H1 (cell line): ENCODE data around the gene ILF3. TPM values are rescaled to one million over a fixed set of nuclear protein-coding genes. Genes with fewer than 3 reads are reported as not detected.

Experiments used
- BACH1 ChIP-seq: IDR thresholded peaks from 2 replicates; pipeline ENCODE4 v1.6.1; 2012; ENCODE audit warnings: low read length, improper control_type of control experiment
- BCL11A ChIP-seq, 2 experiments: IDR thresholded peaks; one replicate each; pipeline ENCODE4 v1.6.1; 2011; ENCODE audit warnings: low read depth in 2 of 2, low read length in 2 of 2, mild to moderate bottlenecking in 2 of 2
- CBX5 ChIP-seq: fragments of 300-800, 300-1000 bp; sonication (generic); IDR thresholded peaks from 2 replicates; pipeline ENCODE4 v1.7.1; 2016; ENCODE audit warnings: antibody characterized with exemption, low read length, low read depth
- CEBPB ChIP-seq: IDR thresholded peaks from 2 replicates; pipeline ENCODE4 v1.6.1; 2012; ENCODE audit warnings: low read depth, low read length
- CHD2 ChIP-seq: IDR thresholded peaks from 2 replicates; pipeline ENCODE4 v1.6.1; 2012; ENCODE audit warnings: low read length, improper control_type of control experiment
- CREB1 ChIP-seq: IDR thresholded peaks from 2 replicates; pipeline ENCODE4 v1.6.1; 2012; ENCODE audit warnings: inconsistent platforms
- CTBP2 ChIP-seq: IDR thresholded peaks from 2 replicates; pipeline ENCODE4 v1.7.0; 2011; ENCODE audit warnings: borderline replicate concordance, mild to moderate bottlenecking, moderate library complexity, mixed read lengths, low read length; ENCODE audit not compliant: insufficient read depth, insufficient read length
- FOSL1 ChIP-seq: IDR thresholded peaks from 2 replicates; pipeline ENCODE4 v1.6.1; 2011; ENCODE audit warnings: mild to moderate bottlenecking, low read depth, low read length, moderate library complexity; ENCODE audit not compliant: insufficient read depth
- GABPA ChIP-seq: IDR thresholded peaks from 2 replicates; pipeline ENCODE4 v1.6.1; 2011; ENCODE audit warnings: mild to moderate bottlenecking, low read length, moderate library complexity, borderline replicate concordance; ENCODE audit not compliant: insufficient read depth
- KDM1A ChIP-seq: fragments of 200-600, 300-600 bp; sonication (generic); IDR thresholded peaks from 2 replicates; pipeline ENCODE4 v1.7.1; 2016; ENCODE audit warnings: mild to moderate bottlenecking, low read length, borderline replicate concordance
- KDM4A ChIP-seq: IDR thresholded peaks from one replicate; pipeline ENCODE4 v1.7.1; 2012; ENCODE audit warnings: low read depth, mild to moderate bottlenecking, moderate library complexity, low read length, inconsistent platforms; ENCODE audit not compliant: severe bottlenecking
- MAX ChIP-seq: IDR thresholded peaks from 2 replicates; pipeline ENCODE4 v1.6.1; 2012; ENCODE audit warnings: inconsistent platforms
- NRF1 ChIP-seq: IDR thresholded peaks from 2 replicates; pipeline ENCODE4 v1.6.1; 2011; ENCODE audit warnings: mild to moderate bottlenecking, low read depth, low read length, improper control_type of control experiment
- PHF8 ChIP-seq: fragments of 200-600 bp; sonication (generic); conservative IDR thresholded peaks from 2 replicates; pipeline ENCODE4 v1.7.1; 2012; ENCODE audit warnings: low read depth, mild to moderate bottlenecking, inconsistent platforms, low read length, moderate library complexity
- POU5F1 ChIP-seq: IDR thresholded peaks from 2 replicates; pipeline ENCODE4 v1.6.1; 2011; ENCODE audit warnings: low read depth, mild to moderate bottlenecking, low read length, moderate library complexity
- RAD21 ChIP-seq, 2 experiments: IDR thresholded peaks in 1 of 2; conservative IDR thresholded peaks in 1 of 2; 2 replicates each; pipeline ENCODE4 v1.6.1; 2011; ENCODE audit warnings: low read depth in 2 of 2, low read length in 2 of 2, improper control_type of control experiment in 1 of 2, inconsistent platforms in 1 of 2, mild to moderate bottlenecking in 1 of 2, moderate library complexity in 1 of 2
- RFX5 ChIP-seq: IDR thresholded peaks from 2 replicates; pipeline ENCODE4 v1.6.1; 2011; ENCODE audit warnings: low read depth, low read length, improper control_type of control experiment, borderline replicate concordance
- SIRT6 ChIP-seq: IDR thresholded peaks from one replicate; pipeline ENCODE4 v1.7.1; 2012; ENCODE audit warnings: low read length, inconsistent platforms
- SIX5 ChIP-seq: IDR thresholded peaks from 2 replicates; pipeline ENCODE4 v1.6.1; 2011; ENCODE audit warnings: mild to moderate bottlenecking, low read depth, low read length
- TBP ChIP-seq: IDR thresholded peaks from 2 replicates; pipeline ENCODE4 v1.6.1; 2011; ENCODE audit warnings: low read depth, low read length, improper control_type of control experiment
- TCF12 ChIP-seq: IDR thresholded peaks from 2 replicates; pipeline ENCODE4 v1.6.1; 2011; ENCODE audit warnings: low read depth, mild to moderate bottlenecking, low read length
- TEAD4 ChIP-seq: IDR thresholded peaks from 2 replicates; pipeline ENCODE4 v1.6.1; 2012; ENCODE audit warnings: low read depth, low read length, inconsistent platforms, mixed read lengths
- YY1 ChIP-seq: IDR thresholded peaks from 2 replicates; pipeline ENCODE4 v1.6.1; 2011; ENCODE audit warnings: low read depth, mild to moderate bottlenecking, low read length
- polyA plus RNA-seq, 7 experiments: library from polyadenylated mRNA; depleted of rRNA in 3 of 7; stranded (reverse) in 5 of 7; unstranded in 2 of 7; fragments of >200 nt in 5 of 7; fragments of 200-250 nt in 2 of 7; gene quantifications; 1 replicate in 5 of 7; 2 replicates in 1 of 7; 4 replicates in 1 of 7; pipeline versions ENCODE4 v1.2.1 to v1.2.3, GENCODE V29; 2011 to 2013; ENCODE audit warnings: missing spikeins in 2 of 7, mixed read lengths in 2 of 7
- total RNA-seq: library from RNA; stranded (reverse); fragmentation: NEBNext Ultra II Directional; extraction: Animal tissue kit (Norgen Biotek cat#: 25700); gene quantifications from 2 replicates; pipeline ENCODE4 v1.2.1, GENCODE V29; 2021
- TF ChIP-seq, protein P1 (sequence below): IDR thresholded peaks from 2 replicates; pipeline ENCODE4 v1.6.1; 2011; ENCODE audit warnings: low read depth, mild to moderate bottlenecking, low read length; ENCODE audit not compliant: insufficient read depth

ILF3 gene
- total and polyA plus RNA-seq, 2 of the 8 experiments (the other 6 are each of a cell fraction or from before 2014, with no cell fraction given), result 291 to 695 TPM

DNA sequence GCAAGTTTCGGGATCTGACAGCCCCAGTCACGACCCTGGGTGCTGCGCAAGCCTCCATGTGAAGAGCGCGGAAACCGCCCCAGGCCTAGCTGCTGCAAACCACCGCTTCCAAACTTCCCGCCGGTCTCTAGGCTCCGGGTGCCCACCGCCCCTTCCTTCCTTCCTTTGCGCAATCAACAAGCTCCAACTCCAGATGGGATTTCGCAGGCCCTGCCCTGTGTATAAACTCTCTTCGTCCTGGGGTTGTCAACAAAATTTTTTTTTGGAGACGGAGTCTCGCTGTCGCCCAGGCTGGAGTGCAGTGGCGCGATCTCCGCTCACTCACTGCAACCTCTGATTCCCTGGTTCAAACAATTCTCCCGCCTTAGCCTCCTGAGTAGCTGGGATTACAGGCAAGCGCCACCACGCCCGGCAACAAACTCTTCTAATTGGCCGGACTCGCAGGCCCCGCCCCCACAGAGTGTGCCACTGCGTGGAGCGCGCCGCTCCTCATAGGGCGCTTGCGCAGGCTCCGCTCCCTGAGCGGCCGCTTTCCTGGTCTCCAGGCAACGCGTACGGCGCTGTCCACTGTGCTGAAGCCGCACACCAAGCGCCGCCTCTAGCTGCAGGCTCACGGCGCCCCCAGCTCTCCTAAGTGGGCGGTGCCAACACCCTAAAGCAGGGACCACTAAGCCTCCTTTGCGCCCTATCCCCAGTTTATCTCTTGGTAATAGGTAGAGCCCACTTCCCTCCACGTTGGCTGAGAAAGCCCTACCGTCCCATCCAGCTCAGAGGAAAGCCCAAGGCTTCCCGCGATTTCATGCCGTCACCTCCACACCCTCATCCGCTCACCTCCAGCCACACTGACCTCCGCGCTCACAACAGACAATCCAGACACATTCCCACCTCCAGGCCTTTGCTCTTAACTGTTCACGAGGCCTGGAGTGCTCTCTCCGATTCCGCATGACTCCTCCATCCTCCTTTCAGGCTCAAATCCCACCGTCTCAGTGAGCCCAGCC lies 41.6 kb downstream of the ILF3 start (continued):
- TF ChIP-seq MAX (peak; percentile 72), FOSL1 (no peak), CBX5 (no peak), KDM1A (no peak; the same call in 1 of the 2 replicates), CHD2 (0 out of 2 replicates have a peak, but pooled peaks have one; percentile 24), POU5F1 (no peak), TCF12 (no peak), PHF8 (no peak), RFX5 (no peak), TBP (no peak), BCL11A (IDR thresholded peaks at IDR 0.05; ENCODE audit: low read depth in 2 of 2, low read length in 2 of 2) (no peak), CREB1 (peak; percentile 37; the same call in 1 of the 2 replicates), SIRT6 (no peak), BACH1 (no peak), KDM4A (no peak), TEAD4 (no peak), CEBPB (peak; percentile 91), NRF1 (peak; percentile 88), RAD21 (IDR thresholded peaks at IDR 0.05 in 1 of 2, conservative IDR thresholded peaks at IDR 0.05 in 1 of 2; ENCODE audit: low read depth in 2 of 2, low read length in 2 of 2) (no peak), SIX5 (no peak), CTBP2 (no peak), YY1 (no peak), GABPA (no peak)
- TF ChIP-seq, protein P1, sequence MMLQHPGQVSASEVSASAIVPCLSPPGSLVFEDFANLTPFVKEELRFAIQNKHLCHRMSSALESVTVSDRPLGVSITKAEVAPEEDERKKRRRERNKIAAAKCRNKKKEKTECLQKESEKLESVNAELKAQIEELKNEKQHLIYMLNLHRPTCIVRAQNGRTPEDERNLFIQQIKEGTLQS, result no peak
